ENCODE measurements around the gene ANKK1. TPM values are rescaled to one million over a fixed set of nuclear protein-coding genes. Genes with fewer than 3 reads are reported as not detected.

Gene ANKK1
- total and polyA plus RNA-seq, 10 of the 15 experiments (the other 5 are each of a cell fraction or from before 2014, with no cell fraction given), result not detected

DNA sequence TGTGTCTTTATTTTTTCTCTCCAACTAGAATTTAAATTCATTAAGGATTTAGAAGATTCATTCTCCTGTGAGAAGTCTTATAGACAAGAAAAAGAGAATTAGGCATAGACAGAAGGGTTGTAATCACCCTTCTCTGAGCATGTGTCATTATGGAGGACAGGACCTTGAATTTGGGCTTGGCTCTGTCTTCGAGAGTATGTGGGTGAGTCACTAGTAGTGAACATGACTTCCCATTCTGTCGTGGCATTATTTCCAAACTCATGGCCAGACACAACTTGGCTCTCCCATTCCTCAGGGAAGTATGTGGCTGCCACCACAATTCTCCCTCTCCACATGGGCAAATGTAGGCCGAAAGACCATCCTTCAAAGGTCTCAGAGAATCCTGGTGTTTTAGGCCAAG is 14.3 kb upstream of the ANKK1 start:
- BruUV-seq (replicated peaks), result no TSS peak
- WGBS (ENCODE audit: insufficient coverage, insufficient replicate concordance, low lambda C conversion rate, missing lambda C conversion rate), result 45% methylated on average over 3 of the region's 3 CpGs
- Histone ChIP-seq H3K4me3 (no peak overlapping the region), H2AFZ (ENCODE audit: control insufficient read depth, low read depth, low read length) (no peak overlapping the region), H3K9ac (ENCODE audit: control insufficient read depth, insufficient read depth, low read length) (no peak overlapping the region), H3K9me3 (replicated peaks; ENCODE audit: control insufficient read depth, insufficient read depth, low read length) (no peaks in the 10 kb centered on the region), H3K4me2 (ENCODE audit: control insufficient read depth, insufficient read depth) (no peak overlapping the region), H3K4me1 (ENCODE audit: control insufficient read depth, insufficient read depth, low read length) (no peaks in the 10 kb centered on the region), H3K27me3 (replicated peaks in 1 of 2; ENCODE audit: control insufficient read depth in 2 of 2, insufficient read depth in 2 of 2, low read length in 1 of 2) (no peaks in the 10 kb centered on the region; a peak in 1 of 4 replicates), H3K36me3 (ENCODE audit: control insufficient read depth in 2 of 2, insufficient read depth in 2 of 2, low read length in 1 of 2) (no peaks in the 10 kb centered on the region), H3K79me2 (ENCODE audit: control insufficient read depth, insufficient read depth, low read length) (no peaks in the 10 kb centered on the region), H3K27ac (ENCODE audit: control insufficient read depth, insufficient read depth) (no peak overlapping the region), H4K20me1 (ENCODE audit: control insufficient read depth, insufficient read depth) (no peaks in the 10 kb centered on the region)
- intact Hi-C loops (cut with micrococcal nuclease; ENCODE audit: unreplicated experiment), result no loop called here
- in situ Hi-C loops (cut with MboI), result no loop called here
- FAIRE-seq (no peak), DNase-seq (ENCODE audit: low read depth, low spot score) (no peak), ATAC-seq (no peak)
- ChIA-PET RAD21 (ENCODE audit: unreplicated experiment) (no interaction called here), SMC1A (ENCODE audit: uncharacterized antibody, unreplicated experiment) (no interaction called here), POLR2A (no interaction called here), CTCF (no interaction called here)
- TF ChIP-seq ZBTB40 (IDR thresholded peaks at IDR 0.05; ENCODE audit: borderline replicate concordance), result no peak
- no peak for TF ChIP-seq HDGF (IDR thresholded peaks at IDR 0.05)

DNA sequence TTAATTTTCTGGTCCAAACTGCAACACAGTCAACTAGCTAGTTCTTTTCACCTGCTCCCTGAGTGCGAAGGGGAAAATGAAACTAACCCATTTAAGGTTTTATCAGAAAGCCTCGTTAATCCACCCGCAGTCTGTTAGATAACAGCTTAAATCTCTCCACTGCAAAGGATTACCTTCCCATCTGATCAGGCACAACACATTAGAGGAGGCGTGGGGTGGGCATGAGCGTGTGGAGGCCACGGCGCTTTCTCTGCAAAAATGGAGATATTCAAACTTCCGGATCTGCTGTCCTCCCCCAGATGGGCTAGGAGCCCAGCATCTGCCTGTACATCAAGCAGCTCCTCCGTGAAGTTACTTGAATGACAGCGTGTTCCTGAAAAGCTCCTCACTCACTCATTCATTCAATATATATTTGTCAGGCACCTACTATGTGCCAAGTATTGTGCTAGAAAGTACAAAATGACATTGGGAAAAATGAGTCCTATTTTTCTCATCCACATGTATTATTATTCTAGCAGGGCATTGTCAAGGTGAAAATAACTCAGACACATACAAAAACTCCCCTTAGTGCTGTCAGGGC is 13.5 kb upstream of the ANKK1 start:
- FAIRE-seq (no peak), DNase-seq (ENCODE audit: low read depth, low spot score) (no peak), ATAC-seq (no peak)
- SMC1A ChIA-PET (ENCODE audit: uncharacterized antibody, unreplicated experiment), result no interaction called here
- POLR2A ChIA-PET, result no interaction called here
- no peaks in the 10 kb centered on the region; a peak in 1 of 4 replicates for H3K27me3 ChIP-seq (replicated peaks in 1 of 2; ENCODE audit: control insufficient read depth in 2 of 2, insufficient read depth in 2 of 2, low read length in 1 of 2)
- no peak overlapping the region for H2AFZ ChIP-seq (ENCODE audit: control insufficient read depth, low read depth, low read length)
- H3K4me1 ChIP-seq (ENCODE audit: control insufficient read depth, insufficient read depth, low read length), result no peaks in the 10 kb centered on the region
- H3K36me3 ChIP-seq (ENCODE audit: control insufficient read depth in 2 of 2, insufficient read depth in 2 of 2, low read length in 1 of 2), result no peaks in the 10 kb centered on the region
- H3K9ac ChIP-seq (ENCODE audit: control insufficient read depth, insufficient read depth, low read length), result no peak overlapping the region
- 82% methylated on average over 10 of the region's 10 CpGs for WGBS (ENCODE audit: insufficient coverage, insufficient replicate concordance, low lambda C conversion rate, missing lambda C conversion rate)
- intact Hi-C loops (cut with micrococcal nuclease; ENCODE audit: unreplicated experiment) (no loop called here), in situ Hi-C loops (cut with MboI) (no loop called here)
- BruUV-seq (replicated peaks), result no TSS peak
- RAD21 ChIA-PET (ENCODE audit: unreplicated experiment), result no interaction called here
- H3K4me2 ChIP-seq (ENCODE audit: control insufficient read depth, insufficient read depth), result no peak overlapping the region
- H3K79me2 ChIP-seq (ENCODE audit: control insufficient read depth, insufficient read depth, low read length), result no peaks in the 10 kb centered on the region
- TF ChIP-seq RAD51 (IDR thresholded peaks at IDR 0.05) (no peak), TAF1 (IDR thresholded peaks at IDR 0.05; ENCODE audit: borderline replicate concordance, low read depth, low read length) (no peak), RCOR1 (conservative IDR thresholded peaks at IDR 0.05; ENCODE audit: low read depth, low read length) (no peak), ETV6 (conservative IDR thresholded peaks at IDR 0.05 in 1 of 2, IDR thresholded peaks at IDR 0.05 in 1 of 2; ENCODE audit: borderline replicate concordance in 1 of 2, low read depth in 1 of 2) (no peak)
- CTCF ChIA-PET, result no interaction called here
- no peaks in the 10 kb centered on the region for H4K20me1 ChIP-seq (ENCODE audit: control insufficient read depth, insufficient read depth)
- H3K9me3 ChIP-seq (replicated peaks; ENCODE audit: control insufficient read depth, insufficient read depth, low read length), result no peaks in the 10 kb centered on the region
- H3K27ac ChIP-seq (ENCODE audit: control insufficient read depth, insufficient read depth), result no peak overlapping the region
- no peak overlapping the region for H3K4me3 ChIP-seq

All from GM12878 (cell line).